Neural progenitor cell (in vitro differentiated cells): ENCODE results near the gene GAL3ST2. TPM values are rescaled to one million over a fixed set of nuclear protein-coding genes. Genes with fewer than 3 reads are reported as not detected.

Source experiments
- DNase-seq: peaks from one replicate; pipeline ENCODE4 v3.0.0-alpha.2; 2016; ENCODE audit warnings: low spot score
- H2AFZ ChIP-seq: fragments of 200-600 bp; sonication (generic); replicated peaks from 2 replicates; pipeline ENCODE4 v1.6.1; 2016; ENCODE audit warnings: antibody characterized with exemption
- H3F3A ChIP-seq: fragments of 200-600 bp; sonication (generic); 2 replicates; pipeline ENCODE4 v1.6.1; 2016; ENCODE audit warnings: antibody characterized with exemption, low read depth
- H3K27ac ChIP-seq: fragments of 200-600 bp; sonication (generic); 2 replicates; pipeline ENCODE4 v1.5.1; 2016; ENCODE audit warnings: mild to moderate bottlenecking
- H3K27me3 ChIP-seq: fragments of 200-600 bp; sonication (generic); 2 replicates; pipeline ENCODE4 v1.6.1; 2016; ENCODE audit warnings: mild to moderate bottlenecking, moderate library complexity
- H3K36me3 ChIP-seq: fragments of 200-600 bp; sonication (generic); 2 replicates; pipeline ENCODE4 v1.5.1; 2016
- H3K4me1 ChIP-seq: fragments of 200-600 bp; sonication (generic); 2 replicates; pipeline ENCODE4 v1.6.1; 2016; ENCODE audit warnings: mixed run types
- H3K4me2 ChIP-seq: fragments of 200-600 bp; sonication (generic); 2 replicates; pipeline ENCODE4 v1.6.1; 2016
- H3K4me3 ChIP-seq: fragments of 200-600 bp; sonication (generic); 2 replicates; pipeline ENCODE4 v1.5.1; 2016
- H3K79me2 ChIP-seq: fragments of 200-600 bp; sonication (generic); 2 replicates; pipeline ENCODE4 v1.6.1; 2016; ENCODE audit warnings: low read depth
- H3K9ac ChIP-seq: fragments of 200-600 bp; sonication (generic); 2 replicates; pipeline ENCODE4 v1.6.1; 2016
- H3K9me3 ChIP-seq: fragments of 200-600 bp; sonication (generic); 2 replicates; pipeline ENCODE4 v1.5.1; 2016; ENCODE audit warnings: low read depth
- H4K20me1 ChIP-seq: fragments of 200-600 bp; sonication (generic); 2 replicates; pipeline ENCODE4 v1.6.1; 2016; ENCODE audit warnings: low read depth
- H3K27ac Mint-ChIP-seq: 3 replicates; pipeline ENCODE4 v1.8.0; 2021; ENCODE audit warnings: mixed read lengths
- H3K27me3 Mint-ChIP-seq: 2 replicates; pipeline ENCODE4 v1.8.0; 2022; ENCODE audit warnings: low read depth, mild to moderate bottlenecking, inconsistent platforms, moderate library complexity, mixed read lengths; ENCODE audit not compliant: insufficient read depth
- H3K36me3 Mint-ChIP-seq: 3 replicates; pipeline ENCODE4 v1.8.0; 2021; ENCODE audit warnings: mixed read lengths
- H3K4me1 Mint-ChIP-seq: 3 replicates; pipeline ENCODE4 v1.8.0; 2021; ENCODE audit warnings: mixed read lengths
- H3K4me3 Mint-ChIP-seq: 3 replicates; pipeline ENCODE4 v1.8.0; 2021; ENCODE audit warnings: mild to moderate bottlenecking, moderate library complexity, mixed read lengths
- H3K9me3 Mint-ChIP-seq: 3 replicates; pipeline ENCODE4 v1.8.0; 2020; ENCODE audit warnings: mixed read lengths
- EZH2 ChIP-seq: fragments of 200-600 bp; sonication (generic); IDR thresholded peaks from 2 replicates; pipeline ENCODE4 v1.6.1; 2017; ENCODE audit warnings: antibody characterized with exemption, mild to moderate bottlenecking, moderate library complexity
- EZH2phosphoT487 ChIP-seq: fragments of 200-600 bp; sonication (generic); IDR thresholded peaks from 2 replicates; pipeline ENCODE4 v1.6.1; 2017; ENCODE audit warnings: antibody characterized with exemption
- total RNA-seq: library from RNA; depleted of rRNA; stranded (reverse); fragments of >200 nt; gene quantifications from 2 replicates; pipeline ENCODE4 v1.2.3, GENCODE V29; 2015; ENCODE audit warnings: low replicate concordance
- TF ChIP-seq, protein P1 (sequence below): fragments of 200-600 bp; sonication (generic); IDR thresholded peaks from 2 replicates; pipeline ENCODE4 v1.5.1; 2017; ENCODE audit warnings: antibody characterized with exemption, mild to moderate bottlenecking

The GAL3ST2 gene
- total RNA-seq, 1 donor from 2014 or later: not detected

DNA sequence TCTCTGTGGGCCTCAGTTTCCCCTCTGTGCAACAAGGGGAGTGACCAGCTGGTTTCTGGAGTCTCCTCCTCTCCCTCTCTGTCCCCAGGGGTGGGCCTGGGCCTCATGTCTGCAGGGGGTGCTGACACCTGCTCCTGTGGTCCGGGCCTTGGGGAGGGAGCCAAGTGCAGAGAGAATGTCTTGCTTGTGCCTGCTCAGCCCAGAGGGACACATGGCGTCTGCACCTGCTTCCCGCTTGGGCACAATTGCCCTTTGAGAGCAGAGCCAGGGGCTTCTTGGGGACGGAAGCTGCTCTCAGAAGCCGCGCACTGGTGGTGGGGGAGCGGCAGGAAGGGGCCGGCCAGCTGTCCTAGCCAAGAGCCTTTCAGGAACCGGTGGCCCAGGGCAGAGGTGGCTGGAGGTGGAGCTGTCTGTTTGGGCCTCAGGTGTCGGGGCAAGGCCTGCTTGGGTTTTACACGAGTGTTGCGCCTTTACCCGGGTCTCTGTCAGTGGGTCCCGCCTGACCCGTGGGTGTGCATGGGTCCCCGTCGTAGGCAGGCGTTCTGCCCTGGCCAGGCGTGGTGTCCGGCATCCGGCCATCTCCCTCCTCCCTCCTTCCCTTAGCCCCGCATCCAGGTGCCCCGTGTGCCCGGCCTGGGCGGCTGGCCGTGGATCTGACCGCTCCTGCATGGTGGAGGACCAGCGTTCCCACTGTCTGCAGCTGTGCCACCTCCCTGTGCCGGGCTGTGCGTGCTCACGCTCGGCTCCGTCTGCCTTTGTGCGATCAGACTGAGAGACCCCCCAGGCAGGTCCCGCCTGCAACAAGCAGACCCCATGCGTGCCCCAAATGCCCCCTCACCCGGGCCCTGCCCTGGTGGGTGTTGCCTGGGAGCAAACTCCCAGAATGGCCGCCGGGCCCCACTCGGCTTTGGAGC lies 36.4 kb downstream of the GAL3ST2 start:
- Histone ChIP-seq H3K79me2 (no peaks in the 10 kb centered on the region), H3K27ac (no peak overlapping the region), H3K4me1 (peaks cover 25% of the 10 kb centered on the region), H3K4me2 (no peak overlapping the region), H3K9me3 (no peaks in the 10 kb centered on the region), H3K27me3 (no peaks in the 10 kb centered on the region), H3K36me3 (no peaks in the 10 kb centered on the region), H4K20me1 (no peaks in the 10 kb centered on the region), H2AFZ (no peak overlapping the region), H3K4me3 (no peak overlapping the region), H3F3A (peaks cover 14% of the 10 kb centered on the region), H3K9ac (no peak overlapping the region)
- no peak for DNase-seq
- no peaks in the 10 kb centered on the region for H3K36me3 Mint-ChIP-seq
- peaks cover 27% of the 10 kb centered on the region for H3K4me1 Mint-ChIP-seq
- no peak overlapping the region for H3K4me3 Mint-ChIP-seq
- no peak overlapping the region for H3K27ac Mint-ChIP-seq
- H3K27me3 Mint-ChIP-seq: peaks cover 2% of the 10 kb centered on the region
- no peaks in the 10 kb centered on the region for H3K9me3 Mint-ChIP-seq
- TF ChIP-seq, protein P1, sequence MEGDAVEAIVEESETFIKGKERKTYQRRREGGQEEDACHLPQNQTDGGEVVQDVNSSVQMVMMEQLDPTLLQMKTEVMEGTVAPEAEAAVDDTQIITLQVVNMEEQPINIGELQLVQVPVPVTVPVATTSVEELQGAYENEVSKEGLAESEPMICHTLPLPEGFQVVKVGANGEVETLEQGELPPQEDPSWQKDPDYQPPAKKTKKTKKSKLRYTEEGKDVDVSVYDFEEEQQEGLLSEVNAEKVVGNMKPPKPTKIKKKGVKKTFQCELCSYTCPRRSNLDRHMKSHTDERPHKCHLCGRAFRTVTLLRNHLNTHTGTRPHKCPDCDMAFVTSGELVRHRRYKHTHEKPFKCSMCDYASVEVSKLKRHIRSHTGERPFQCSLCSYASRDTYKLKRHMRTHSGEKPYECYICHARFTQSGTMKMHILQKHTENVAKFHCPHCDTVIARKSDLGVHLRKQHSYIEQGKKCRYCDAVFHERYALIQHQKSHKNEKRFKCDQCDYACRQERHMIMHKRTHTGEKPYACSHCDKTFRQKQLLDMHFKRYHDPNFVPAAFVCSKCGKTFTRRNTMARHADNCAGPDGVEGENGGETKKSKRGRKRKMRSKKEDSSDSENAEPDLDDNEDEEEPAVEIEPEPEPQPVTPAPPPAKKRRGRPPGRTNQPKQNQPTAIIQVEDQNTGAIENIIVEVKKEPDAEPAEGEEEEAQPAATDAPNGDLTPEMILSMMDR: no peak
- TF ChIP-seq EZH2phosphoT487 (no peak), EZH2 (no peak)

DNA sequence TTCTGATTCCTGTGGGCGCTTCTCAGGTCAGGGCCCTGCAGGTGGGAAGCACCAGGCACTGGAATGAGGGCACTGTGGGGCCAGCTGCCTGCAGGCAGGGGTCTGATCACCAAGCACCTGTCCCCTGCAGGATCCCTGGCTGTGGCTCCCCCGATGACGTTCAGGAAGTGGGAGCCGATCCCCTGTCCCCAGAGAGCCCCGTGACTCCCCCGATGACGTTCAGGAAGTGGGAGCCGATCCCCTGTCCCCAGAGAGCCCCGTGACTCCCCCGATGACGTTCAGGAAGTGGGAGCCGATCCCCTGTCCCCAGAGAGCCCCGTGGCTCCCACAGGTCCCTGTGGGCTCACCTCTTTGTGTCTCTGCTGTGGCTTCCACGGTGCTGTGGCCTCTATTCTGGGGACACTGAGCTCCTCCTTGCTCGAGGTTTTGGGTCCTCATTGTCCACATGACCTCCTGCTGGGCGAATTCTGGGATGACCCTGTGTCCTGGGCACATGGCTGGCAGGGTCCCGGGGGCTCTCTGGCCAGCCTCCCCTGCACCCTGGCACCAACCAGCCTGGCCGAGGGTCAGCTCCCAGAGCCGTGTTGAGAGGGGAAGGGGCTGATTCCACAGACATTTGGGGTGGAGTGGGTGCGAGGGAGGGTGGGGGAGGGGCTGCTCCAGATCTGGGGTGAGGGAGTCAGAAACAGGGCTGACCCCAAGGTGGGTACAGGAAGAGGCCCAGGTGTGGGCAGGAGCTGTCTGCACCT lies 37.2 kb downstream of the GAL3ST2 start:
- Mint-ChIP-seq H3K27ac (no peak overlapping the region), H3K9me3 (no peaks in the 10 kb centered on the region), H3K36me3 (no peaks in the 10 kb centered on the region), H3K27me3 (peaks cover 2% of the 10 kb centered on the region), H3K4me3 (no peak overlapping the region), H3K4me1 (peaks cover 19% of the 10 kb centered on the region)
- Histone ChIP-seq H3K36me3 (no peaks in the 10 kb centered on the region), H3K4me2 (no peak overlapping the region), H3K79me2 (no peaks in the 10 kb centered on the region), H3K9me3 (no peaks in the 10 kb centered on the region), H3K4me1 (peaks cover 17% of the 10 kb centered on the region), H4K20me1 (no peaks in the 10 kb centered on the region), H3F3A (peaks cover 6% of the 10 kb centered on the region), H3K4me3 (no peak overlapping the region), H3K27me3 (no peaks in the 10 kb centered on the region), H3K27ac (no peak overlapping the region), H3K9ac (no peak overlapping the region), H2AFZ (no peak overlapping the region)
- DNase-seq: no peak
- TF ChIP-seq EZH2phosphoT487 (no peak), EZH2 (no peak)
- TF ChIP-seq, protein P1: no peak

DNA sequence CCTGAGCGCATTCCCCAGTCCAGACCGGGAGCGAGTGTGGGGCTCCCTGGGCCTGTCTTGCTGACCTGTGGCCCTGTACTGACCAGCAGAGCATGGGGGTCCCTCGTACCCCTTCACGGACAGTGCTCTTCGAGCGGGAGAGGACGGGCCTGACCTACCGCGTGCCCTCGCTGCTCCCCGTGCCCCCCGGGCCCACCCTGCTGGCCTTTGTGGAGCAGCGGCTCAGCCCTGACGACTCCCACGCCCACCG lies 37.7 kb downstream of the GAL3ST2 start:
- Mint-ChIP-seq H3K4me1 (peaks cover 14% of the 10 kb centered on the region), H3K27me3 (peaks cover under 1% of the 10 kb centered on the region), H3K9me3 (no peaks in the 10 kb centered on the region), H3K36me3 (no peaks in the 10 kb centered on the region), H3K4me3 (no peak overlapping the region), H3K27ac (no peak overlapping the region)
- DNase-seq: no peak
- Histone ChIP-seq H3K27me3 (no peaks in the 10 kb centered on the region), H3K27ac (no peak overlapping the region), H4K20me1 (no peaks in the 10 kb centered on the region), H3K4me3 (no peak overlapping the region), H3K79me2 (no peaks in the 10 kb centered on the region), H3F3A (peaks cover 1% of the 10 kb centered on the region), H3K4me1 (peaks cover 17% of the 10 kb centered on the region), H3K9ac (no peak overlapping the region), H2AFZ (no peak overlapping the region), H3K9me3 (no peaks in the 10 kb centered on the region), H3K4me2 (no peak overlapping the region), H3K36me3 (no peaks in the 10 kb centered on the region)
- TF ChIP-seq, protein P1: no peak
- no peak for TF ChIP-seq EZH2phosphoT487
- TF ChIP-seq EZH2: no peak
